HCEC 1CT (cell line): ENCODE measurements around the gene ALDH1A1.
"Not testable (repeated sequence)": the region's sequence is repeated elsewhere in the genome, so short reads cannot be mapped to it uniquely, and the experiment has no call there.

Experiments
- DNase-seq: peaks from one replicate; pipeline ENCODE4 v3.0.0-alpha.2; 2017

Gene ALDH1A1

GRCh38 chr9:72888943-72889342 is 63.9 kb downstream of the ALDH1A1 start:
- no peak for DNase-seq

- DNase-seq = no peak
These were observed 64.8 kb downstream of the ALDH1A1 start for GRCh38 chr9:72888067-72888466.

GRCh38 chr9:72886386-72886785 is 66.5 kb downstream of the ALDH1A1 start:
- DNase-seq = no peak

DNA sequence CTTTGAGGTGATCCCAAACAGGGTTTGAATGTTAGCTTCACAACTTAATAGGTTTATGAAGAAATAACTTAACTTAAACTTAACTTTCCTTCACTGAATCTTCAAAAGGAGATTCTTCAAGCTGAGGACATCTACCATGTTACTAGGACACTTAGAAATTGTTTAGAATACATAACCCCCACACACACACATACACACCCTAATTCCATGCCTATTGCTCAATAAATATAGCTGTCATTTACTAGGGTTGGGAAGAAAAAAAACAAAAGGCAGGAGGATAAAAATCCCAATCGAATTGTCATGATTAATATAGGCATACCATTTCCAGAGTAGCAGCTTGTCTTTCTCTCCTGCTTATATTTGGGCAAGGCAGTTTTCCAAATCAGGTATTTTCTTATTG is 68.3 kb downstream of the ALDH1A1 start:
- no peak for DNase-seq

DNA sequence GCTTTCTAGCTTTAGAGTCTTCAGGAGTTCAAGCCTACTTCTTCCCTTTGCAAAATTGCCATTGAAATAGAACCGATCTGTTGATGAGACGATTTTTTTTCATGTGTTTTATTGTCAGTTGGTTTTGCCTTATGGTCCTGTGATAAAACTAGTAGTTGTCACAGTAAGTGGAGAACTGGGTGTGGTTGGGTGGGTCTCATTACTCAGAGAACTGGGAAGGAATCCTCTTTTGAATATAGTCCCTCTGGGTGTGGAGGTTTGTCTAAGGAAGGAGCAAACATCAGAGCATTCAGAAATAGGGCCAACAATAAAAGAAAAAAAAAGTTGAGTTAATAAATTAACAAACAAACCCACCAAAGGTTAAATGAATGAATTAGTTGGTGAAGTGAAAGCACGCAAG is 69.0 kb downstream of the ALDH1A1 start:
- no peak for DNase-seq

GRCh38 chr9:72882117-72882775 is 70.6 kb downstream of the ALDH1A1 start:
- DNase-seq = no peak

DNA sequence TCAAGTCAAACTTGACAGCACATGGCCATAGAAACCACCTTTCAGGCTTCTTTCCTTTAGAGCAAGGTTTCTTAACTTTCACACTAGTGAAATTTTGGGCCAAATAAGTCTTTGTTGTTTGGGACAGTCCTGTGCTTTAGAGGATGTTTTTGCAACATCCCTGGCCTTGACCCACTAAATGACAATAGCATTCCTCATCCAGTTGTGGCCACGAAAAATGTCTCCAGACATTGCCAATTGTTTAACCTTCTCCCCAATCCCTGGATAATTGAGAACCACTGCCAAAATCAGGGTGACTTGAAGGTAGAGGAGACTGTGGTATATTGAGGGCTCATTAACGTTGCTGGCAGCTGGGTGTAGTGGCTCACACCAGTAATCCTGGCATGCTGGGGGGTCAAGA is 72.0 kb downstream of the ALDH1A1 start:
- DNase-seq = no peak

DNA sequence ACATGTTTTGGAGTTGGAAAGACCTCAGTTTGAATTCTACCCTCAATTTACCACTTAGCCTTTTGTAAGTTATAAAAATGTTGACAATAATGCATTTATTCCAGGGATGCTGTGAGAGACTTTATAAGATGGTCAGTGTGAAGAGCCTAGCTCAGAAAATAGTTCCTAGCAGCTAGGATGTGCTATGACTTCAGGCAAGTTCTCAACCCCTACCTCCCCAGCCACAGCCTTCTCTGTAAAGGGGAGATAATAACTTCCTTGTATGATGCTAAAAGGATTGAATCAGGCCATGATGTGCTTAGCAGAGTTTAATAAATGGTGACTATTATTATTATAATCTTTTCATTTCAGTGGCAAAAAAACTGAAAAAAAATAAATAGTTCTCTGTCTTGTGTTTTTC is 77.6 kb downstream of the ALDH1A1 start:
- no peak for DNase-seq

GRCh38 chr9:72874344-72874743 is 78.5 kb downstream of the ALDH1A1 start:
- DNase-seq = no peak

DNA sequence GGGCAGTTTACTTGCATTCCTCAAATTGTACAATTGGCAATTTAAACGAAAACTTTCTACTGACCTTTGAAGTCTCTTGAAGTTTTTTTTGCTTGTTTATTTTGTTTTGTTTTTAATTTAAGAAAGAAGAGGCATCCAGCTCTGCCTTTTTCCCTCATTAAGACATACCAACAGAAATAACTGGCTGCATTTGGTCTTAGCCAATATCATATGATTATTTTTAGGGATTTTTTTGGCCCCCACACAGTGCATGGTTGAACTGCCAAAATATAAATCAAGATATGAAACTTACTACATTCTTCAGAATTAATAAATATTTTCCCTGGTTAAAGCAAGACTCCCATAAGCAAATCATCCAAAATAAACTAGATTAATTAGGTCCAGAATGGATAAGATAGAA is 79.4 kb downstream of the ALDH1A1 start:
- no peak for DNase-seq

GRCh38 chr9:72872718-72873117 is 80.1 kb downstream of the ALDH1A1 start:
- DNase-seq = no peak

DNA sequence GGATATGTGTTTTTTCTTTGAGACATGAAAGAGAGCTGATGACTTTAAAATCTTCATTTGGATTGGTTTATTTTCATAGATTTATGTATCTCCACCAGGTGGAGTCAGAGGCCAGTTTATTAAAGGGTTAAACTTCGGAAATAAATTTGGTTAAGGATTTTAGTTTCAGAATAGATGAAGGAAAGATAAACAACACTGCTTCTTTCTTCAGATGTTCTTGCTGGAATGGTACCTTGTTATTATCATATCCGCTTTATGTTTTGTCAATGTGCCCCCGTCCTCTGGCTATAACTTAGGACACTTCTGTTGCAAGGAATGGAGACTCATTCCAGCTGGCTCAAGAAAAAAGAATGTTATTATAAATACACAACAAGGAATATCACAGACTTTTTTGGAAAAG is 81.2 kb downstream of the ALDH1A1 start:
- peak; percentile 42 for DNase-seq

GRCh38 chr9:72864327-72864726 is 88.5 kb downstream of the ALDH1A1 start:
- DNase-seq = no peak

GRCh38 chr9:72863456-72864094 is 89.3 kb downstream of the ALDH1A1 start:
- no peak for DNase-seq

GRCh38 chr9:72862788-72863187 is 90.1 kb downstream of the ALDH1A1 start:
- DNase-seq = not testable (repeated sequence)

- peak; percentile 50 for DNase-seq
These were observed 94.6 kb downstream of the ALDH1A1 start for GRCh38 chr9:72858089-72858912.

DNA sequence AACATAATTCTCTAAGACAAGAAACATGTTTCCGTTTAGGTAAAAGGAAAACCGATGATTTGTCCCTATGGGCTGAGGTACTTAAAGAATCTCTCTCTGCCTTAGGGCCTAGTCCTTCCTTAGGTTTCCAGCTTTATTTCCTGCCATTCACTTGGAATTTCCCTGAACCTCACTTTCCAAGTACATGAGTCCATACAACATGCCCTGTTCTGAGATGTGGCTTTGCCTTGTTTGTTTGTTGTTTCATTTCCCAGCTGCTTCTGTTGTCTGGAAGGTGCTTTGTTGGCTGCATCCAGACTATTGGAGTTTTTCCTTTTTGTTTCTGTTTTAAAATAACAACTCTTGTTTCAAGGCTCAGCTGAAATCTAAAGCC is 95.2 kb downstream of the ALDH1A1 start:
- DNase-seq = no peak

DNA sequence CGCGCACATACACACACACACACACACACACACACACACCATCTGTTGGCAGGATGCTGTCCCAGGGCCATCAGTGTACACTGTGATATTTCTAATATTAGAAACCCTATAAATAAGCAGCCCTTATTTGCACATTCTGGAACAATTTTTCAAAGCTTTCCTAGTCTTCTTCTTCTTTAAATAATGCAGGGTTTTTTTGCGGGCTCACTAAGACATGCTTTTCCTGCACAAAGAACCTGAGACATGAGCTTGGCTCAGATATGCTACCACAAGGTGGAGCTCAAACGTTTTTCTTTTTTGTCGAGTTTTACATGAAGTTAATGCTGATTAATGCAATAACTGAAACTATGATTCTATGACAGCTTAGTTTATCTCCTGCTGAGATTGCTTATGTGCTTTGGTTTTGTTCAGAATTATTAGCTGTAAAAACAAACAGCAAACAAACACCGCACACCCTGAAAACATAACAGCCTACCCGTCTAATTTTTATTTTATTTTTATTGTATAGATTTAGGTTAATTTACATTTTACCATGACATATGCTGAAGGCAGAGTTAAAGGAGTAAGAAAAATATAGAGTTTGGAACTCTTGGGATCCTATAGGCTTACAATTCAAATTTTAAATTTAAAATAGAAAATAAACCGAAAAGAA is 95.8 kb downstream of the ALDH1A1 start:
- DNase-seq = peak; percentile 60

DNA sequence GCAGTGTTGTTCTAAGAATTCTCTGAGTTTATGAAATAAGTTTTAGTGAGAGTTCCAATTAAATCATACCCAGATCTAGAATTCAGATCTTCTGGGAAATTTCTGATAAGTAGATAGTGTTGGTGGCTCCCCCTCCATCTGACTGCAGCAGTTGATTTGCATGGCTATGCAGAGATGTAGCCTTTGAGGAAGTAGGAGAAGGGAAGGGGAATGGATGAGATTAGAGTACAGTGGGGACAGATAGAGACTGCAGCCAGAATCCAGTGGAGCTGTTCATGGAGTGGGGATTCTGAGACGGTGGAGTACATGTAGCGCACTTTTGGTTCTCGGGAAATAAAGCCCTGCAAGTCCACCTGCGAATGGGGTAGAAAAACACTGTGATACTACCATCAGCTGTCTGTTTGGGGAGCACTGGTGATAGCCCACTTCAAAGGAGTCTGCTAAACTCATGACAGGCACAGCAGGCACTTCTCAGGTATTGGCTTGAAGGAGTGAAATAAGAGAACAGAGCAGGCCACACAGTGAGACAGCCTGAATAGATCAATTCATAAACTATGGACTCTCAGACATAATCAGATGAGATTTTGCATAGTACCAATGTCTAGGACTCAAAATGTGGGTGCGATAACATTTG is 96.8 kb downstream of the ALDH1A1 start:
- no peak for DNase-seq

- DNase-seq = no peak
These were observed 97.5 kb downstream of the ALDH1A1 start for GRCh38 chr9:72855321-72855720.
